Keratinocyte (primary cell): Measurements from ENCODE around the gene ADM2. TPM values are rescaled to one million over a fixed set of nuclear protein-coding genes. Genes with fewer than 3 reads are reported as not detected.

Experiments used
- DNase-seq: peaks from one replicate; pipeline ENCODE4 v3.0.0-alpha.2; 2011; ENCODE audit warnings: low read depth, missing footprints, low spot score
- FAIRE-seq: peaks from 2 replicates; lab custom pipeline; 2011; peaks lifted over from hg19 to GRCh38; lab: Jason Lieb, UNC
- H2AFZ ChIP-seq: 2 replicates; pipeline ENCODE4 v1.6.0; 2012; ENCODE audit warnings: low read length, control low read depth, inconsistent platforms; ENCODE audit not compliant: control insufficient read depth
- H3K27ac ChIP-seq: 2 replicates; pipeline ENCODE4 v1.5.1; 2011; ENCODE audit warnings: low read length; ENCODE audit not compliant: control insufficient read depth, insufficient read depth
- H3K27me3 ChIP-seq: 3 replicates; pipeline ENCODE4 v1.6.0; 2011; ENCODE audit warnings: low read length; ENCODE audit not compliant: control insufficient read depth, insufficient read depth; ENCODE audit errors: extremely low read depth
- H3K36me3 ChIP-seq, 2 experiments: 2 replicates in 1 of 2; 3 replicates in 1 of 2; pipeline ENCODE4 v1.5.1; 2011; ENCODE audit warnings: low read length in 2 of 2, mild to moderate bottlenecking in 1 of 2; ENCODE audit not compliant: control insufficient read depth in 2 of 2, insufficient read depth in 2 of 2; ENCODE audit errors: extremely low read depth in 1 of 2
- H3K4me1 ChIP-seq: 3 replicates; pipeline ENCODE4 v1.5.1; 2011; ENCODE audit warnings: low read length; ENCODE audit not compliant: control insufficient read depth, insufficient read depth; ENCODE audit errors: extremely low read depth
- H3K4me2 ChIP-seq: 3 replicates; pipeline ENCODE4 v1.6.0; 2011; ENCODE audit warnings: low read depth, low read length; ENCODE audit not compliant: control insufficient read depth, insufficient read depth; ENCODE audit errors: extremely low read depth
- H3K4me3 ChIP-seq, 3 experiments: fragments of 200-600 bp in 1 of 3; sonication (generic) in 1 of 3; 2 replicates in 2 of 3; 3 replicates in 1 of 3; pipeline ENCODE4 v1.5.1; 2011 to 2016; ENCODE audit warnings: low read length in 3 of 3, mild to moderate bottlenecking in 3 of 3, control low read depth in 2 of 3, inconsistent platforms in 1 of 3, low read depth in 1 of 3, mixed read lengths in 1 of 3, mixed run types in 1 of 3, moderate library complexity in 1 of 3; ENCODE audit not compliant: control insufficient read depth in 2 of 3, insufficient read depth in 2 of 3; ENCODE audit errors: extremely low read depth in 1 of 3
- H3K79me2 ChIP-seq: 2 replicates; pipeline ENCODE4 v1.6.0; 2012; ENCODE audit warnings: low read length; ENCODE audit not compliant: control insufficient read depth, insufficient read depth
- H3K9ac ChIP-seq: 3 replicates; pipeline ENCODE4 v1.6.0; 2011; ENCODE audit warnings: low read length; ENCODE audit not compliant: control insufficient read depth, insufficient read depth; ENCODE audit errors: extremely low read depth
- H3K9me1 ChIP-seq: 3 replicates; pipeline ENCODE4 v1.6.0; 2011; ENCODE audit warnings: low read length; ENCODE audit not compliant: control insufficient read depth, insufficient read depth; ENCODE audit errors: extremely low read depth
- H3K9me3 ChIP-seq: 2 replicates; pipeline ENCODE4 v1.5.1; 2012; ENCODE audit warnings: low read depth, low read length; ENCODE audit not compliant: control insufficient read depth
- H4K20me1 ChIP-seq: 3 replicates; pipeline ENCODE4 v1.6.0; 2011; ENCODE audit warnings: low read length; ENCODE audit not compliant: control insufficient read depth, insufficient read depth; ENCODE audit errors: extremely low read depth
- EZH2 ChIP-seq: IDR thresholded peaks from one replicate; pipeline ENCODE4 v1.6.1; 2012; ENCODE audit warnings: inconsistent platforms, mild to moderate bottlenecking, low read length, moderate library complexity
- dilution Hi-C: fragments of 300-500 bp; cut with MboI; formaldehyde crosslinking; loops from one replicate; pipeline ENCODE4 v1.7.0; 2020; ENCODE audit warnings: low sequenced_read_pairs; ENCODE audit not compliant: extremely low pct_ligation_motif_present
- polyA plus RNA-seq, 5 experiments: library from polyadenylated mRNA; depleted of rRNA in 3 of 5; stranded (reverse) in 3 of 5; stranded (forward) in 1 of 5; unstranded in 1 of 5; fragments of >200 nt; gene quantifications; 1 replicate in 1 of 5; 2 replicates in 3 of 5; 3 replicates in 1 of 5; pipeline versions ENCODE4 v1.2.1 to v1.2.3, GENCODE V29; 2011 to 2012; ENCODE audit warnings: missing spikeins in 2 of 5, low read depth in 1 of 5, low replicate concordance in 1 of 5
- TF ChIP-seq, protein P1 (sequence below), 3 experiments: IDR thresholded peaks in 1 of 3; conservative IDR thresholded peaks in 1 of 3; optimal IDR thresholded peaks in 1 of 3; 2 replicates in 2 of 3; 3 replicates in 1 of 3; pipeline versions ENCODE3 to v1.5.1; 2011; ENCODE audit warnings: low read length in 3 of 3, mild to moderate bottlenecking in 3 of 3, moderate library complexity in 2 of 3, control low read depth in 1 of 3, inconsistent platforms in 1 of 3; ENCODE audit not compliant: insufficient read depth in 2 of 3; ENCODE audit errors: extremely low read depth in 1 of 3

Gene ADM2
- polyA plus RNA-seq, 1 donor (not counting 4 experiments of a cell fraction or from before 2014, with no cell fraction given): 0.21 TPM

DNA sequence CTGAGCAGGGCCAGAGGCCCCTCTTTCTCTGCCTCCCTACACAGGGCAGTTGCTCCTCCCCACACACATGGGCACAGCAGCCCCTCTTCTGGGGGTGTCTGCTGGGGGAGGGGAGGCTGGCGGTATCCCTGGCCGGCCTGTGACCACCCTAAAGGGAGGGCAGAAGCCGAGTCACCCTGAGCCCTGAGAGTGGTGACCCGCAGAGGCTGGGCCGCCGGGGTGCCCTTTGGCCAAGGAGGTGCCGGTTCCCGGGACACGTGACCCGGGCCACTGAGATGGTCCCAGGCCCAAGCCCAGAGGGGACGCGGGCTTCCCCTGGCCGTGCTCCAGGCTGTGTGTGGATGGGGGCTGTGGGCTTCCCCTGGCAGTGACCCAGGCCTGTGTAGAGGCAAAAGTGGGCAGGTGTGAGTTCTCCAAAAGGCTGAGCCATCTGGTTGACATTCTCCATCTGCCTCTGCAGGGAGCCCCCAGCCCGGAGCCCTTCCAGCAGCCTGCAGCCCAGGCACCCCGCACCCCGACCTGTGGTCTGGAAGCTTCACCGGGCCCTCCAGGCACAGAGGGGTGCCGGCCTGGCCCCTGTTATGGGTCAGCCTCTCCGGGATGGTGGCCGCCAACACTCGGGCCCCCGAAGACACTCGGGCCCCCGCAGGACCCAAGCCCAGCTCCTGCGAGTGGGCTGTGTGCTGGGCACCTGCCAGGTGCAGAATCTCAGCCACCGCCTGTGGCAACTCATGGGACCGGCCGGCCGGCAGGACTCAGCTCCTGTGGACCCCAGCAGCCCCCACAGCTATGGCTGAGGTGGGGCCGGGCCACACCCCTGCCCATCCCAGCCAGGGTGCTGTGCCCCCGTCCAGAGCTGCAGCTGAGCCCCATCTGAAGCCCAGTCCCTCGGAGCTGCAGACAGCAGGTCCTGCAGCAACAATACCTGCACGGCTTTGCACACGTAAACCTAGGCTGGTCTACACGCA lies 1.0 kb downstream of the ADM2 start:
- Histone ChIP-seq H2AFZ (no peak overlapping the region), H3K36me3 (no peaks in the 10 kb centered on the region), H3K4me2 (peak overlapping the region; percentile 56), H3K9me1 (no peaks in the 10 kb centered on the region), H3K9ac (peak overlapping the region; percentile 73), H3K9me3 (no peaks in the 10 kb centered on the region), H3K27me3 (peaks cover 31% of the 10 kb centered on the region), H3K79me2 (no peaks in the 10 kb centered on the region), H3K27ac (no peak overlapping the region), H4K20me1 (peaks cover 3% of the 10 kb centered on the region), H3K4me3 (peak overlapping the region; percentile 29 to 88 (median 41)), H3K4me1 (no peaks in the 10 kb centered on the region)
- dilution Hi-C loops: no loop called here
- TF ChIP-seq, protein P1, sequence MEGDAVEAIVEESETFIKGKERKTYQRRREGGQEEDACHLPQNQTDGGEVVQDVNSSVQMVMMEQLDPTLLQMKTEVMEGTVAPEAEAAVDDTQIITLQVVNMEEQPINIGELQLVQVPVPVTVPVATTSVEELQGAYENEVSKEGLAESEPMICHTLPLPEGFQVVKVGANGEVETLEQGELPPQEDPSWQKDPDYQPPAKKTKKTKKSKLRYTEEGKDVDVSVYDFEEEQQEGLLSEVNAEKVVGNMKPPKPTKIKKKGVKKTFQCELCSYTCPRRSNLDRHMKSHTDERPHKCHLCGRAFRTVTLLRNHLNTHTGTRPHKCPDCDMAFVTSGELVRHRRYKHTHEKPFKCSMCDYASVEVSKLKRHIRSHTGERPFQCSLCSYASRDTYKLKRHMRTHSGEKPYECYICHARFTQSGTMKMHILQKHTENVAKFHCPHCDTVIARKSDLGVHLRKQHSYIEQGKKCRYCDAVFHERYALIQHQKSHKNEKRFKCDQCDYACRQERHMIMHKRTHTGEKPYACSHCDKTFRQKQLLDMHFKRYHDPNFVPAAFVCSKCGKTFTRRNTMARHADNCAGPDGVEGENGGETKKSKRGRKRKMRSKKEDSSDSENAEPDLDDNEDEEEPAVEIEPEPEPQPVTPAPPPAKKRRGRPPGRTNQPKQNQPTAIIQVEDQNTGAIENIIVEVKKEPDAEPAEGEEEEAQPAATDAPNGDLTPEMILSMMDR (optimal IDR thresholded peaks at IDR 0.05 in 1 of 3, IDR thresholded peaks at IDR 0.05 in 1 of 3, conservative IDR thresholded peaks at IDR 0.05 in 1 of 3; ENCODE audit: extremely low read depth in 1 of 3, insufficient read depth in 2 of 3, low read length in 3 of 3): no peak
- TF ChIP-seq EZH2: no peak
- FAIRE-seq (no peak), DNase-seq (no peak)

DNA sequence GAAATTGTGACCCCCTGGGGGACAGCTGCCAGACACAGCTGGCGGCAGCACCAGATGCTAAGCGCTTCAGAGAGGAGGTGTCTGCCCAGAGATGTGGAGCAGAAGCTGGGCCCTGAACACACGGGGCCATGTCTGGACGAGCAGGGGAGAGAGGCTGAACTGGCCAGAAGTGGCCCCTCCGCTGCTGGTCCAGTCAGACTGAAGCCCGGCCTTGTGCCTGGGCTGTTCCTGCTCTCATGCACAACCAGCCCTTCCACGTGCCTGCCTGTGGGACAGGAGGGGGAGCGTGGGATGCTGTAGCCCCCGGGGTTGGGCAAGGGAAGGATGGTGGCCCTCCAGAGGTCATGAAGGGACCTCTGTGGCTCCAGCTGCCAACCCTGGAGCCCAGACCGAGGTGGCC lies 1.8 kb downstream of the ADM2 start:
- dilution Hi-C loops: no loop called here
- Histone ChIP-seq H3K4me3 (no peak overlapping the region), H4K20me1 (peaks cover 3% of the 10 kb centered on the region), H3K4me1 (no peaks in the 10 kb centered on the region), H3K9me3 (no peaks in the 10 kb centered on the region), H3K4me2 (no peak overlapping the region), H2AFZ (no peak overlapping the region), H3K9me1 (no peaks in the 10 kb centered on the region), H3K27me3 (peaks cover 33% of the 10 kb centered on the region), H3K36me3 (no peaks in the 10 kb centered on the region), H3K9ac (no peak overlapping the region), H3K79me2 (no peaks in the 10 kb centered on the region), H3K27ac (no peak overlapping the region)
- DNase-seq (no peak), FAIRE-seq (no peak)
- no peak for TF ChIP-seq EZH2
